K562 (cell line): ENCODE data around the gene THADA. TPM values are rescaled to one million over a fixed set of nuclear protein-coding genes. Genes with fewer than 3 reads are reported as not detected.
A peak's percentile ranks its signal among the peaks of the same experiment; 100 is the strongest.

ENCODE experiments used
- ATAC-seq: fragments of 200-7000 bp; cut with Tn5 transposase; 3 replicates; pipeline ENCODE4 v1.9.1; 2020; ENCODE audit warnings: moderate library complexity
- BruUV-seq: library from RNA; stranded (reverse); fragments of 400-500 nt; replicated peaks from 2 replicates; lab custom pipeline; 2021; lab: Mats Ljungman, UMichigan
- CTCF ChIA-PET: fragments of 300-600 bp; formaldehyde crosslinking; extraction: SDS; loops from one replicate; lab custom pipeline; 2021; ENCODE audit warnings: low intra/inter-chr PET ratio; lab: Yijun Ruan, JAX
- POLR2A ChIA-PET: fragments of 300-600, 350-650 bp; sonication (Branson Sonifier 250); formaldehyde crosslinking; extraction: SDS; loops from one replicate; lab custom pipeline; 2021; ENCODE audit warnings: antibody characterized with exemption, inconsistent platforms; lab: Yijun Ruan, JAX
- DNase-seq, 4 experiments: peaks; one replicate each; pipeline versions ENCODE4 v3.0.0 to v3.0.0-alpha.2; 2011 to 2018; ENCODE audit warnings: low spot score in 3 of 4, mixed read lengths in 3 of 4; ENCODE audit errors: extremely low read depth in 1 of 4
- FAIRE-seq: peaks from 2 replicates; lab custom pipeline; 2011; peaks lifted over from hg19 to GRCh38; lab: Jason Lieb, UNC
- H2AFZ ChIP-seq: 2 replicates; pipeline ENCODE4 v1.6.0; 2011; ENCODE audit warnings: low read depth, low read length, control low read depth, inconsistent platforms
- H3K27ac ChIP-seq: fragments of 200-600 bp; 3 replicates; pipeline ENCODE4 v1.8.0; 2011; ENCODE audit warnings: low read depth, mild to moderate bottlenecking, control low read depth, inconsistent platforms, low read length, moderate library complexity, mixed read lengths; ENCODE audit errors: extremely low read depth
- H3K27me3 ChIP-seq, 2 experiments: fragments of 300-600 bp in 1 of 2; 2 replicates in 1 of 2; 3 replicates in 1 of 2; pipeline versions ENCODE4 v1.6.0 to v1.8.0; 2011; ENCODE audit warnings: inconsistent platforms in 2 of 2, low read length in 2 of 2, mild to moderate bottlenecking in 1 of 2, mixed read lengths in 1 of 2, moderate library complexity in 1 of 2; ENCODE audit not compliant: control insufficient read depth in 2 of 2, insufficient read depth in 2 of 2
- H3K36me3 ChIP-seq: fragments of 300-600 bp; 3 replicates; pipeline ENCODE4 v1.8.0; 2011; ENCODE audit warnings: mild to moderate bottlenecking, low read length, inconsistent platforms; ENCODE audit not compliant: control insufficient read depth, insufficient read depth
- H3K4me1 ChIP-seq, 2 experiments: fragments of 200-600 bp in 1 of 2; replicated peaks in 1 of 2; 2 replicates in 1 of 2; 3 replicates in 1 of 2; pipeline versions ENCODE4 v1.5.1 to v1.8.0; 2011; ENCODE audit warnings: inconsistent platforms in 2 of 2, low read length in 2 of 2, mild to moderate bottlenecking in 1 of 2, mixed read lengths in 1 of 2, moderate library complexity in 1 of 2; ENCODE audit not compliant: control insufficient read depth in 2 of 2, insufficient read depth in 2 of 2
- H3K4me2 ChIP-seq: 2 replicates; pipeline ENCODE4 v1.6.1; 2011; ENCODE audit warnings: low read length, control low read depth, inconsistent platforms, mixed read lengths; ENCODE audit not compliant: insufficient read depth
- H3K4me3 ChIP-seq: fragments of 200-600 bp; sonication (generic), shearing (Covaris generic); 2 replicates; pipeline ENCODE4 v1.5.1; 2016; ENCODE audit warnings: control low read depth, inconsistent platforms
- H3K79me2 ChIP-seq: fragments of 200-600 bp; 3 replicates; pipeline ENCODE4 v1.8.0; 2011; ENCODE audit warnings: low read length, inconsistent platforms; ENCODE audit not compliant: control insufficient read depth, insufficient read depth
- H3K9ac ChIP-seq, 2 experiments: 2 replicates each; pipeline versions ENCODE4 v1.6.0 to v1.6.1; 2011; ENCODE audit warnings: low read depth in 2 of 2, low read length in 2 of 2, control low read depth in 1 of 2, inconsistent platforms in 1 of 2, mild to moderate bottlenecking in 1 of 2, mixed read lengths in 1 of 2; ENCODE audit not compliant: insufficient read depth in 1 of 2
- H3K9me1 ChIP-seq: one replicate; pipeline ENCODE4 v1.6.0; 2011; ENCODE audit warnings: inconsistent platforms, mild to moderate bottlenecking, low read length, moderate library complexity; ENCODE audit not compliant: control insufficient read depth, insufficient read depth
- H3K9me3 ChIP-seq: replicated peaks from 2 replicates; pipeline ENCODE4 v1.5.1; 2011; ENCODE audit warnings: low read depth, low read length, inconsistent platforms; ENCODE audit not compliant: control insufficient read depth, insufficient read depth
- H4K20me1 ChIP-seq: replicated peaks from 2 replicates; pipeline ENCODE4 v1.6.1; 2011; ENCODE audit warnings: low read length, inconsistent platforms, mixed read lengths; ENCODE audit not compliant: control insufficient read depth, insufficient read depth
- WGBS: fragments of 100-300 bp; shearing (Covaris generic); methylation state at CpG from one replicate; pipeline ENCODE4 v1.1.6; 2016; ENCODE audit warnings: low coverage, mixed read lengths; ENCODE audit not compliant: insufficient coverage; ENCODE audit errors: missing lambda C conversion rate; 5-methylcytosine and 5-hydroxymethylcytosine counted together
- in situ Hi-C: fragments of 300-500 bp; cut with MboI; formaldehyde crosslinking; loops from 4 replicates; pipeline ENCODE4 v1.15.0; 2018; ENCODE audit warnings: inconsistent platforms, mixed read lengths
- intact Hi-C: fragments of 100-400 bp; cut with micrococcal nuclease; formaldehyde crosslinking; loops from 2 replicates; pipeline ENCODE4 v1.14.2; 2022
- polyA plus RNA-seq, 8 experiments: library from polyadenylated mRNA; depleted of rRNA in 4 of 8; stranded (reverse) in 5 of 8; unstranded in 3 of 8; fragments of >200 nt; fragmentation: Nextera tagmentation in 2 of 8; fragmentation: Illumina TruSeq in 1 of 8; extraction: Ambion mirVana in 2 of 8; extraction: Trizol in 1 of 8; gene quantifications; 2 replicates each; pipeline versions ENCODE4 v1.2.1 to v1.2.3, GENCODE V29; 2011 to 2014; ENCODE audit warnings: inconsistent platforms in 1 of 8, missing spikeins in 1 of 8
- total RNA-seq, 7 experiments: library from RNA; depleted of rRNA in 6 of 7; stranded (reverse); fragments of >200 nt in 6 of 7; fragmentation: Illumina TruSeq in 2 of 7; extraction: Trizol in 2 of 7; gene quantifications; 2 replicates each; pipeline versions ENCODE4 v1.2.1 to v1.2.3, GENCODE V29; 2011 to 2021; ENCODE audit warnings: low replicate concordance in 1 of 7
- TF ChIP-seq, protein P1 (sequence below): sonication (generic); IDR thresholded peaks from 2 replicates; pipeline ENCODE4 v1.6.1; 2016
- TF ChIP-seq, protein P2 (sequence below): sonication (generic); formaldehyde crosslinking; IDR thresholded peaks from 2 replicates; pipeline ENCODE4 v1.8.1; 2022; ENCODE audit warnings: missing genetic modification reagents

Gene THADA
- total and polyA plus RNA-seq, 9 of the 15 experiments (the other 6 are each of a cell fraction or from before 2014, with no cell fraction given), result 17.8 to 34.7 (median 31.9) TPM

DNA sequence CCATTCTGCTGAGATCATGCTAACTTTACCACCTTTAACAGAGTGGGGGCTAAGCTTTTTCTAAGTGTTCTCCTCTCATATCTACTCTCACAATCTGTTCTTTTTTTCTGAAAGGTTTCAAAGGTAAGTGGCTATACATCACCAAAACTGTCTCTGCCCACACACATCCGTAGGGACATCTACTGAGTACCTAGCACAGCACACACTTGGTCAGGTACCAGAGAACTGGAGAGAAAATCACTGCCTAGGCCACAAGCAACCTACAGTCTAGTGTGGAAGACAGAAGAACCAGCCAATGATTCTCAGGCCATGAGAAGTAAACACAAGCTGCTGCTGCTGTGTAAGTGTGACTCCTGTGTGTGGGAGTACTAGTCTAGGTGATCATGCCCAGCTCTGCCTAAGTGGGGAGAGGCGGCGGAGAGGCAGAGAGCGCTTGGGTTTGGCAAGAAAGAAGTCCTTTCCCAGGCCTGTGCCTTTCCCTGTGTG is 193.3 kb downstream of the THADA start:
- Histone ChIP-seq H2AFZ (no peak overlapping the region), H3K4me1 (no peaks in the 10 kb centered on the region; a peak in 1 of 5 replicates), H3K9me3 (no peaks in the 10 kb centered on the region), H3K27ac (no peak overlapping the region), H3K79me2 (no peaks in the 10 kb centered on the region)
- POLR2A ChIA-PET, result interaction anchor here (0.8 to 1.2 kb wide), 2 partner anchors 12 to 56 kb away, joined by 3 read pairs; no protein-coding TSS in a partner anchor
- intact Hi-C loops, result no loop called here
- ATAC-seq, result peak; percentile 51; the same call in 2 of the 3 replicates
- TF ChIP-seq, protein P1, sequence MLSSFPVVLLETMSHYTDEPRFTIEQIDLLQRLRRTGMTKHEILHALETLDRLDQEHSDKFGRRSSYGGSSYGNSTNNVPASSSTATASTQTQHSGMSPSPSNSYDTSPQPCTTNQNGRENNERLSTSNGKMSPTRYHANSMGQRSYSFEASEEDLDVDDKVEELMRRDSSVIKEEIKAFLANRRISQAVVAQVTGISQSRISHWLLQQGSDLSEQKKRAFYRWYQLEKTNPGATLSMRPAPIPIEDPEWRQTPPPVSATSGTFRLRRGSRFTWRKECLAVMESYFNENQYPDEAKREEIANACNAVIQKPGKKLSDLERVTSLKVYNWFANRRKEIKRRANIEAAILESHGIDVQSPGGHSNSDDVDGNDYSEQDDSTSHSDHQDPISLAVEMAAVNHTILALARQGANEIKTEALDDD, result peak; percentile 36; the same call in 1 of the 2 replicates
- TF ChIP-seq, protein P2, sequence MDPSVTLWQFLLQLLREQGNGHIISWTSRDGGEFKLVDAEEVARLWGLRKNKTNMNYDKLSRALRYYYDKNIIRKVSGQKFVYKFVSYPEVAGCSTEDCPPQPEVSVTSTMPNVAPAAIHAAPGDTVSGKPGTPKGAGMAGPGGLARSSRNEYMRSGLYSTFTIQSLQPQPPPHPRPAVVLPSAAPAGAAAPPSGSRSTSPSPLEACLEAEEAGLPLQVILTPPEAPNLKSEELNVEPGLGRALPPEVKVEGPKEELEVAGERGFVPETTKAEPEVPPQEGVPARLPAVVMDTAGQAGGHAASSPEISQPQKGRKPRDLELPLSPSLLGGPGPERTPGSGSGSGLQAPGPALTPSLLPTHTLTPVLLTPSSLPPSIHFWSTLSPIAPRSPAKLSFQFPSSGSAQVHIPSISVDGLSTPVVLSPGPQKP (CRISPR knock-in tag), result no peak
- TF ChIP-seq, all 486 proteins: peak for 1
- CTCF ChIA-PET, result no interaction called here
- no peaks in the 10 kb centered on the region for H3K27me3 ChIP-seq
- H3K9me1 ChIP-seq, result no peaks in the 10 kb centered on the region
- peak; percentile 11 for FAIRE-seq
- peaks cover 4% of the 10 kb centered on the region; the same call in 1 of the 3 replicates for H3K36me3 ChIP-seq
- H3K9ac ChIP-seq, result no peak overlapping the region
- in situ Hi-C loops, result no loop called here
- H4K20me1 ChIP-seq, result no peaks in the 10 kb centered on the region
- no TSS peak for BruUV-seq
- H3K4me3 ChIP-seq, result no peak overlapping the region
- 65% methylated on average over 4 of the region's 4 CpGs for WGBS
- DNase-seq, result no peak
- H3K4me2 ChIP-seq, result no peak overlapping the region
